ENCODE measurements around the gene ZBTB24. TPM values are rescaled to one million over a fixed set of nuclear protein-coding genes. Genes with fewer than 3 reads are reported as not detected.
A peak's percentile ranks its signal among the peaks of the same experiment; 100 is the strongest.

Gene ZBTB24
- total and polyA plus RNA-seq, 2 of the 13 experiments (the other 11 are each of a cell fraction or from before 2014, with no cell fraction given): 1.5 to 6.2 TPM

DNA sequence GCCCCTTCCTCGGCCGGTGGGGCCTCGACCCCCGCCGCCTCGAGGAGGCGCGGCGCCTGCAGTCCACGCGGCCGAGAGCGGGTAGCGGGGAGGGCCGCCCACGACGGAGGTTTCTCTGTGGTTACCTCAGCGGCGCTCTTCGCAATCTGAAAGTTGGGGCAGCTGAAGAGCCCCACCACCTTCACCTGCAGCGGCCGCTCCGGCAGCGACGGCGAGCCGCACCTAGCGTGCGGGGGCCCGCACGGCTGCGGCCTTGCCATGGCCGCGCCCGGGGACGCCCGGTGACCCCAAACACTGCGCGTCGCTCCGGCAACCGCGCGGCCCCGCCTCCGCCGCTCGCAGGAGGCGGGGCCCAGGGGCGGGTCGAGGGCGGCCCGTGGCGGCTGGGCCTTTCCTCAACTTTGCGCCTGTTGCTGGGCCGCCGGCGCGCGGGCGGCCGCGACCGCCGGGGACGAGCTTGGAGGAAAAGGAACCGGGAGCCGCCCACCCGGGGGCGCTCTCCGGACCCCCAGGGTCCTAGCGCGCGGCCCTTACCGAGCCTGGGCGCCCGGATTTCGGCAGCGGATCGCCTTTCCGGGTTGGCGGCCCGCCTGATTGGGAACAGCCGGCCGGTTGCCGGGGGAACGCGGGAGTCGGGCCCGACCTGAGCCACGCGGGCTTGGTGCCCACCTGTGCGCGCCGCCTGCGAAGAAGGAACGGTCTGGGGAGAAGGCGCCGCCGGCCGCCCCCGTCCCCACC lies 42.5 kb downstream of the ZBTB24 start, which contains the start of the genes PPIL6 and SMPD2 (continued):
- TF ChIP-seq, protein P1, sequence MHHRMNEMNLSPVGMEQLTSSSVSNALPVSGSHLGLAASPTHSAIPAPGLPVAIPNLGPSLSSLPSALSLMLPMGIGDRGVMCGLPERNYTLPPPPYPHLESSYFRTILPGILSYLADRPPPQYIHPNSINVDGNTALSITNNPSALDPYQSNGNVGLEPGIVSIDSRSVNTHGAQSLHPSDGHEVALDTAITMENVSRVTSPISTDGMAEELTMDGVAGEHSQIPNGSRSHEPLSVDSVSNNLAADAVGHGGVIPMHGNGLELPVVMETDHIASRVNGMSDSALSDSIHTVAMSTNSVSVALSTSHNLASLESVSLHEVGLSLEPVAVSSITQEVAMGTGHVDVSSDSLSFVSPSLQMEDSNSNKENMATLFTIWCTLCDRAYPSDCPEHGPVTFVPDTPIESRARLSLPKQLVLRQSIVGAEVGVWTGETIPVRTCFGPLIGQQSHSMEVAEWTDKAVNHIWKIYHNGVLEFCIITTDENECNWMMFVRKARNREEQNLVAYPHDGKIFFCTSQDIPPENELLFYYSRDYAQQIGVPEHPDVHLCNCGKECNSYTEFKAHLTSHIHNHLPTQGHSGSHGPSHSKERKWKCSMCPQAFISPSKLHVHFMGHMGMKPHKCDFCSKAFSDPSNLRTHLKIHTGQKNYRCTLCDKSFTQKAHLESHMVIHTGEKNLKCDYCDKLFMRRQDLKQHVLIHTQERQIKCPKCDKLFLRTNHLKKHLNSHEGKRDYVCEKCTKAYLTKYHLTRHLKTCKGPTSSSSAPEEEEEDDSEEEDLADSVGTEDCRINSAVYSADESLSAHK (CRISPR knock-in tag; IDR thresholded peaks at IDR 0.05; ENCODE audit: borderline replicate concordance): no peak
- peak; percentile 40; the same call in 1 of the 2 replicates for TF ChIP-seq FOXK1 (CRISPR knock-in tag; IDR thresholded peaks at IDR 0.05; ENCODE audit: borderline replicate concordance, low read depth)
- no peak for TF ChIP-seq ZNF326 (CRISPR knock-in tag; IDR thresholded peaks at IDR 0.05; ENCODE audit: borderline replicate concordance)
- TF ChIP-seq SP140L (CRISPR knock-in tag; IDR thresholded peaks at IDR 0.05; ENCODE audit: borderline replicate concordance): no peak
- no peak for TF ChIP-seq DPF2 (CRISPR knock-in tag; IDR thresholded peaks at IDR 0.05; ENCODE audit: borderline replicate concordance, low read depth)
- peak; percentile 75; the same call in 1 of the 2 replicates for TF ChIP-seq ZNF333 (CRISPR knock-in tag; IDR thresholded peaks at IDR 0.05; ENCODE audit: borderline replicate concordance)
- TF ChIP-seq NCOA5 (CRISPR knock-in tag; IDR thresholded peaks at IDR 0.05): no peak
- TF ChIP-seq ZNF460 (CRISPR knock-in tag; IDR thresholded peaks at IDR 0.05; ENCODE audit: borderline replicate concordance): no peak
- peak; percentile 58 for TF ChIP-seq MTF1 (CRISPR knock-in tag; IDR thresholded peaks at IDR 0.05)
- peak; percentile 63; the same call in 1 of the 2 replicates for TF ChIP-seq ATF7-NPFF (CRISPR knock-in tag; IDR thresholded peaks at IDR 0.05; ENCODE audit: low read depth)
- TF ChIP-seq TMF1 (CRISPR knock-in tag; IDR thresholded peaks at IDR 0.05; ENCODE audit: low read depth): no peak
- TF ChIP-seq, protein P2, sequence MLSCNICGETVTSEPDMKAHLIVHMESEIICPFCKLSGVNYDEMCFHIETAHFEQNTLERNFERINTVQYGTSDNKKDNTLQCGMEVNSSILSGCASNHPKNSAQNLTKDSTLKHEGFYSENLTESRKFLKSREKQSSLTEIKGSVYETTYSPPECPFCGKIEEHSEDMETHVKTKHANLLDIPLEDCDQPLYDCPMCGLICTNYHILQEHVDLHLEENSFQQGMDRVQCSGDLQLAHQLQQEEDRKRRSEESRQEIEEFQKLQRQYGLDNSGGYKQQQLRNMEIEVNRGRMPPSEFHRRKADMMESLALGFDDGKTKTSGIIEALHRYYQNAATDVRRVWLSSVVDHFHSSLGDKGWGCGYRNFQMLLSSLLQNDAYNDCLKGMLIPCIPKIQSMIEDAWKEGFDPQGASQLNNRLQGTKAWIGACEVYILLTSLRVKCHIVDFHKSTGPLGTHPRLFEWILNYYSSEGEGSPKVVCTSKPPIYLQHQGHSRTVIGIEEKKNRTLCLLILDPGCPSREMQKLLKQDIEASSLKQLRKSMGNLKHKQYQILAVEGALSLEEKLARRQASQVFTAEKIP (CRISPR knock-in tag; IDR thresholded peaks at IDR 0.05; ENCODE audit: borderline replicate concordance): no peak
- TF ChIP-seq ZFYVE20 (CRISPR knock-in tag; IDR thresholded peaks at IDR 0.05; ENCODE audit: borderline replicate concordance, low read depth): 0 out of 2 replicates have a peak, but pooled peaks have one; percentile 35
- peak; percentile 94 for TF ChIP-seq NR1H2 (CRISPR knock-in tag; IDR thresholded peaks at IDR 0.05; ENCODE audit: borderline replicate concordance, low read depth)
- no peak; the same call in 1 of the 2 replicates for TF ChIP-seq ZNF337 (CRISPR knock-in tag; IDR thresholded peaks at IDR 0.05; ENCODE audit: borderline replicate concordance, low read depth)
- TF ChIP-seq SETDB1 (CRISPR knock-in tag; IDR thresholded peaks at IDR 0.05; ENCODE audit: borderline replicate concordance): no peak
- TF ChIP-seq, protein P3, sequence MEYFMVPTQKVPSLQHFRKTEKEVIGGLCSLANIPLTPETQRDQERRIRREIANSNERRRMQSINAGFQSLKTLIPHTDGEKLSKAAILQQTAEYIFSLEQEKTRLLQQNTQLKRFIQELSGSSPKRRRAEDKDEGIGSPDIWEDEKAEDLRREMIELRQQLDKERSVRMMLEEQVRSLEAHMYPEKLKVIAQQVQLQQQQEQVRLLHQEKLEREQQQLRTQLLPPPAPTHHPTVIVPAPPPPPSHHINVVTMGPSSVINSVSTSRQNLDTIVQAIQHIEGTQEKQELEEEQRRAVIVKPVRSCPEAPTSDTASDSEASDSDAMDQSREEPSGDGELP (IDR thresholded peaks at IDR 0.05; ENCODE audit: borderline replicate concordance, low read depth): 0 out of 2 replicates have a peak, but pooled peaks have one; percentile 2
- TF ChIP-seq ZNF292 (CRISPR knock-in tag; IDR thresholded peaks at IDR 0.05; ENCODE audit: borderline replicate concordance, low read depth): no peak
- no peak for TF ChIP-seq NFYC (CRISPR knock-in tag; IDR thresholded peaks at IDR 0.05)
- no peak for TF ChIP-seq NBN (conservative IDR thresholded peaks at IDR 0.05)
- TF ChIP-seq ZNF775 (CRISPR knock-in tag; IDR thresholded peaks at IDR 0.05; ENCODE audit: borderline replicate concordance): no peak
